Measurements from ENCODE around the gene C8A.

The C8A gene

GRCh38 chr1:56831871-56832693 lies 22.5 kb upstream of the C8A start:
- Histone ChIP-seq H3K36me3 (ENCODE audit: control insufficient read depth in 1 of 2, insufficient read depth in 2 of 2, low read length in 2 of 2) (no peaks in the 10 kb centered on the region), H3K9me3 (ENCODE audit: insufficient read depth, low read depth, low read length) (no peaks in the 10 kb centered on the region), H3K4me1 (ENCODE audit: control insufficient read depth in 1 of 2, insufficient read depth in 2 of 2, low read length in 2 of 2) (peaks cover 0 to 2% of the 10 kb centered on the region in 2 experiments), H2BK5ac (ENCODE audit: low read depth, low read length, poor library complexity) (no peak overlapping the region), H3K27me3 (ENCODE audit: insufficient read depth, low read length) (no peaks in the 10 kb centered on the region), H3K18ac (ENCODE audit: low read length) (no peak overlapping the region), H3K4ac (ENCODE audit: low read depth, low read length) (no peak overlapping the region), H3K23ac (ENCODE audit: low read length) (no peak overlapping the region), H2AFZ (ENCODE audit: insufficient read depth, low read length, poor library complexity) (no peak overlapping the region), H4K12ac (ENCODE audit: low read depth, low read length) (no peak overlapping the region), H3K4me2 (ENCODE audit: low read length) (peak overlapping the region; percentile 8), H3K9ac (ENCODE audit: low read length) (no peak overlapping the region), H4K8ac (ENCODE audit: low read depth, low read length) (no peak overlapping the region), H2BK120ac (ENCODE audit: insufficient read depth, low read length, poor library complexity) (no peak overlapping the region), H3K79me2 (ENCODE audit: control insufficient read depth, insufficient read depth, low read length, poor library complexity) (no peaks in the 10 kb centered on the region), H3K79me1 (ENCODE audit: low read length) (no peaks in the 10 kb centered on the region), H2BK12ac (ENCODE audit: low read length) (no peak overlapping the region), H3K14ac (ENCODE audit: low read length) (no peak overlapping the region), H3K4me3 (ENCODE audit: low read depth, low read length) (no peak overlapping the region), H2AK5ac (ENCODE audit: low read length) (no peak overlapping the region), H3K27ac (ENCODE audit: low read depth, low read length) (no peak overlapping the region), H4K91ac (ENCODE audit: low read depth, low read length) (no peak overlapping the region)
- peak; percentile 73 to 89 for DNase-seq
- no CpG with 5 or more reads among the region's 8 CpGs for WGBS (ENCODE audit: extremely low coverage, insufficient coverage, insufficient read length)

- no peak for DNase-seq
- WGBS (ENCODE audit: extremely low coverage, insufficient coverage, insufficient read length): no CpG with 5 or more reads among the region's 4 CpGs
- no peak overlapping the region for H4K91ac ChIP-seq (ENCODE audit: low read depth, low read length)
- no peak overlapping the region for H3K18ac ChIP-seq (ENCODE audit: low read length)
- no peak overlapping the region for H3K4me2 ChIP-seq (ENCODE audit: low read length)
- H3K4ac ChIP-seq (ENCODE audit: low read depth, low read length): no peak overlapping the region
- no peak overlapping the region for H2AFZ ChIP-seq (ENCODE audit: insufficient read depth, low read length, poor library complexity)
- no peak overlapping the region for H3K23ac ChIP-seq (ENCODE audit: low read length)
- H2AK5ac ChIP-seq (ENCODE audit: low read length): no peak overlapping the region
- H3K14ac ChIP-seq (ENCODE audit: low read length): no peak overlapping the region
- H2BK12ac ChIP-seq (ENCODE audit: low read length): no peak overlapping the region
- H3K27me3 ChIP-seq (ENCODE audit: insufficient read depth, low read length): no peaks in the 10 kb centered on the region
- H4K8ac ChIP-seq (ENCODE audit: low read depth, low read length): no peak overlapping the region
- no peaks in the 10 kb centered on the region for H3K36me3 ChIP-seq (ENCODE audit: control insufficient read depth in 1 of 2, insufficient read depth in 2 of 2, low read length in 2 of 2)
- no peak overlapping the region for H2BK120ac ChIP-seq (ENCODE audit: insufficient read depth, low read length, poor library complexity)
- no peaks in the 10 kb centered on the region for H3K9me3 ChIP-seq (ENCODE audit: insufficient read depth, low read depth, low read length)
- no peak overlapping the region for H3K9ac ChIP-seq (ENCODE audit: low read length)
- no peak overlapping the region for H3K4me3 ChIP-seq (ENCODE audit: low read depth, low read length)
- no peaks in the 10 kb centered on the region for H3K79me2 ChIP-seq (ENCODE audit: control insufficient read depth, insufficient read depth, low read length, poor library complexity)
- peaks cover 0 to 6% of the 10 kb centered on the region in 2 experiments for H3K4me1 ChIP-seq (ENCODE audit: control insufficient read depth in 1 of 2, insufficient read depth in 2 of 2, low read length in 2 of 2)
- H4K12ac ChIP-seq (ENCODE audit: low read depth, low read length): no peak overlapping the region
- no peak overlapping the region for H3K27ac ChIP-seq (ENCODE audit: low read depth, low read length)
- no peak overlapping the region for H2BK5ac ChIP-seq (ENCODE audit: low read depth, low read length, poor library complexity)
- no peaks in the 10 kb centered on the region for H3K79me1 ChIP-seq (ENCODE audit: low read length)
Measured at GRCh38 chr1:56833088-56833487, 21.5 kb upstream of the C8A start.

- Histone ChIP-seq H3K27me3 (ENCODE audit: insufficient read depth, low read length) (no peaks in the 10 kb centered on the region), H3K79me1 (ENCODE audit: low read length) (no peaks in the 10 kb centered on the region), H2AK5ac (ENCODE audit: low read length) (no peak overlapping the region), H3K18ac (ENCODE audit: low read length) (no peak overlapping the region), H3K14ac (ENCODE audit: low read length) (no peak overlapping the region), H3K23ac (ENCODE audit: low read length) (no peak overlapping the region), H2BK12ac (ENCODE audit: low read length) (no peak overlapping the region), H2BK120ac (ENCODE audit: insufficient read depth, low read length, poor library complexity) (no peak overlapping the region), H3K36me3 (ENCODE audit: control insufficient read depth in 1 of 2, insufficient read depth in 2 of 2, low read length in 2 of 2) (no peaks in the 10 kb centered on the region), H3K79me2 (ENCODE audit: control insufficient read depth, insufficient read depth, low read length, poor library complexity) (no peaks in the 10 kb centered on the region), H2AFZ (ENCODE audit: insufficient read depth, low read length, poor library complexity) (no peak overlapping the region), H3K9ac (ENCODE audit: low read length) (no peak overlapping the region), H3K9me3 (ENCODE audit: insufficient read depth, low read depth, low read length) (no peaks in the 10 kb centered on the region), H4K8ac (ENCODE audit: low read depth, low read length) (no peak overlapping the region), H3K4me2 (ENCODE audit: low read length) (no peak overlapping the region), H3K4ac (ENCODE audit: low read depth, low read length) (no peak overlapping the region), H3K4me1 (ENCODE audit: control insufficient read depth in 1 of 2, insufficient read depth in 2 of 2, low read length in 2 of 2) (peaks cover 0 to 6% of the 10 kb centered on the region in 2 experiments), H3K4me3 (ENCODE audit: low read depth, low read length) (no peak overlapping the region), H2BK5ac (ENCODE audit: low read depth, low read length, poor library complexity) (no peak overlapping the region), H3K27ac (ENCODE audit: low read depth, low read length) (no peak overlapping the region), H4K12ac (ENCODE audit: low read depth, low read length) (no peak overlapping the region), H4K91ac (ENCODE audit: low read depth, low read length) (no peak overlapping the region)
- WGBS (ENCODE audit: extremely low coverage, insufficient coverage, insufficient read length): no CpG with 5 or more reads among the region's 5 CpGs
- no peak for DNase-seq
Measured at GRCh38 chr1:56834137-56834900, 20.3 kb upstream of the C8A start.

- Histone ChIP-seq H2BK12ac (ENCODE audit: low read length) (no peak overlapping the region), H3K18ac (ENCODE audit: low read length) (no peak overlapping the region), H2AFZ (ENCODE audit: insufficient read depth, low read length, poor library complexity) (no peak overlapping the region), H3K23ac (ENCODE audit: low read length) (no peak overlapping the region), H2BK5ac (ENCODE audit: low read depth, low read length, poor library complexity) (no peak overlapping the region), H3K79me2 (ENCODE audit: control insufficient read depth, insufficient read depth, low read length, poor library complexity) (no peaks in the 10 kb centered on the region), H3K27ac (ENCODE audit: low read depth, low read length) (no peak overlapping the region), H3K14ac (ENCODE audit: low read length) (no peak overlapping the region), H2AK5ac (ENCODE audit: low read length) (no peak overlapping the region), H3K9ac (ENCODE audit: low read length) (no peak overlapping the region), H3K79me1 (ENCODE audit: low read length) (no peaks in the 10 kb centered on the region), H4K8ac (ENCODE audit: low read depth, low read length) (no peak overlapping the region), H4K12ac (ENCODE audit: low read depth, low read length) (no peak overlapping the region), H3K4me1 (ENCODE audit: control insufficient read depth in 1 of 2, insufficient read depth in 2 of 2, low read length in 2 of 2) (peaks cover 0 to 6% of the 10 kb centered on the region in 2 experiments), H3K4me2 (ENCODE audit: low read length) (no peak overlapping the region), H3K36me3 (ENCODE audit: control insufficient read depth in 1 of 2, insufficient read depth in 2 of 2, low read length in 2 of 2) (no peaks in the 10 kb centered on the region), H3K4ac (ENCODE audit: low read depth, low read length) (no peak overlapping the region), H3K4me3 (ENCODE audit: low read depth, low read length) (no peak overlapping the region), H4K91ac (ENCODE audit: low read depth, low read length) (no peak overlapping the region), H2BK120ac (ENCODE audit: insufficient read depth, low read length, poor library complexity) (no peak overlapping the region), H3K27me3 (ENCODE audit: insufficient read depth, low read length) (no peaks in the 10 kb centered on the region), H3K9me3 (ENCODE audit: insufficient read depth, low read depth, low read length) (no peaks in the 10 kb centered on the region)
- WGBS (ENCODE audit: extremely low coverage, insufficient coverage, insufficient read length): no CpG with 5 or more reads among the region's 5 CpGs
- no peak for DNase-seq
Measured at GRCh38 chr1:56835657-56836056, 18.9 kb upstream of the C8A start.

All from trophoblast cell (in vitro differentiated cells and primary cell).